NCI-H82 (cell line): ENCODE data around the gene FGF19.
A peak's percentile ranks its signal among the peaks of the same experiment; 100 is the strongest.

ENCODE experiments used
- DNase-seq: peaks from one replicate; lab custom pipeline; 2025; lab: John Stamatoyannopoulos, UW

The FGF19 gene

GRCh38 chr11:69718147-69718546 lies 14.3 kb upstream of the FGF19 start:
- DNase-seq: peak; percentile 95

- DNase-seq: no peak
Measured at GRCh38 chr11:69716891-69717747, 13.3 kb upstream of the FGF19 start.

GRCh38 chr11:69716099-69716498 lies 12.3 kb upstream of the FGF19 start:
- DNase-seq: no peak

GRCh38 chr11:69715446-69715845 lies 11.6 kb upstream of the FGF19 start:
- no peak for DNase-seq

GRCh38 chr11:69711822-69712801 lies 8.3 kb upstream of the FGF19 start:
- no peak for DNase-seq

GRCh38 chr11:69708736-69709401 lies 5.0 kb upstream of the FGF19 start:
- no peak for DNase-seq

GRCh38 chr11:69707176-69707575 lies 3.4 kb upstream of the FGF19 start:
- DNase-seq: peak; percentile 5

GRCh38 chr11:69705901-69706787 lies 2.3 kb upstream of the FGF19 start:
- DNase-seq: no peak

- no peak for DNase-seq
Measured at GRCh38 chr11:69705351-69705811, 1.6 kb upstream of the FGF19 start.

- peak; percentile 59 for DNase-seq
Measured at GRCh38 chr11:69704508-69705253, 859 bp upstream of the FGF19 start.

- DNase-seq: no peak
Measured at GRCh38 chr11:69703453-69703767, 412 bp downstream of the FGF19 start.

GRCh38 chr11:69702769-69703452 lies 911 bp downstream of the FGF19 start:
- no peak for DNase-seq

- no peak for DNase-seq
Measured at GRCh38 chr11:69702239-69702691, 1.6 kb downstream of the FGF19 start.

- peak; percentile 48 for DNase-seq
Measured at GRCh38 chr11:69700278-69701140, 3.3 kb downstream of the FGF19 start.

GRCh38 chr11:69699213-69699612 lies 4.6 kb downstream of the FGF19 start:
- no peak for DNase-seq

- no peak for DNase-seq
Measured at GRCh38 chr11:69698362-69698761, 5.5 kb downstream of the FGF19 start.

GRCh38 chr11:69697861-69698260 lies 6.0 kb downstream of the FGF19 start:
- no peak for DNase-seq

- DNase-seq: no peak
Measured at GRCh38 chr11:69697469-69697843, 6.4 kb downstream of the FGF19 start.
